ENCODE results near the gene RNF13. TPM values are rescaled to one million over a fixed set of nuclear protein-coding genes. Genes with fewer than 3 reads are reported as not detected.

Gene RNF13
- total and polyA plus RNA-seq, 2 of the 4 experiments (the other 2 are of a cell fraction), result 12.8 to 29.8 TPM

DNA sequence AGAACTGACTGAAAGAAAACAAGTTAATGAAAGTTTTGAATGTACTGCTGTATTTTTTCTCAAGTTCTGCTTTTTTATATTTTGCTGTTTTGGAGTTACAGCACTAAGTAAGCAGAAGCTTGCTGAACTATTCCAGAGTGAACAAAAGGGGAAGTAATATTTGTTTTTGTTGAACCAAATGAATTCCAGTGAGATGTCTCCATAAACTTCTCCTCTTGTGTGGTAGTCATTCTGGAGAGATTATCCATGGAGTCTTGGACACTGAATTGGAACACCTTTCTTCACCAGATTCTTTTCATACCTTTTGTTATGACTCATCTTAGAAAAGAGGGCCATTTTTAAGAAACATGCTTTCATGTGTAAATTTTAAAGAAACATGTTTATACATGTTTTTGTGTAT is 29.4 kb upstream of the RNF13 start:
- CTCF ChIA-PET, result interaction anchor here (0.6 to 1.0 kb wide), 3 partner anchors 12 to 27 kb away, joined by 3 to 4 read pairs (median 3); no protein-coding TSS in a partner anchor

More for the DNA sequence above, 29.4 kb upstream of the RNF13 start:
- Histone ChIP-seq H3K56ac (ENCODE audit: extremely low read depth, insufficient read depth, low read length) (no peak overlapping the region), H2BK5ac (ENCODE audit: low read depth, low read length, poor library complexity, severe bottlenecking) (peak overlapping the region; percentile 96), H3K4ac (ENCODE audit: low read depth, low read length) (no peak overlapping the region), H2BK120ac (ENCODE audit: low read depth, low read length) (no peak overlapping the region), H2AK5ac (ENCODE audit: low read depth, low read length) (no peak overlapping the region), H3K4me2 (ENCODE audit: low read depth, low read length) (peak overlapping the region; percentile 20; the same call in 1 of the 2 replicates), H3K4me3 (ENCODE audit: insufficient read depth, low read depth, low read length) (no peak overlapping the region), H4K20me1 (ENCODE audit: insufficient read depth, low read length) (no peaks in the 10 kb centered on the region), H3K27ac (ENCODE audit: insufficient read depth, low read length) (no peak overlapping the region; the same call in 1 of the 2 replicates), H2AK9ac (replicated peaks; ENCODE audit: low read depth, low read length, poor library complexity) (no peak overlapping the region), H3K79me1 (ENCODE audit: low read depth in 1 of 2, low read length in 2 of 2) (peaks cover 0 to 3% of the 10 kb centered on the region in 2 experiments; a peak in 1 of 4 replicates), H4K91ac (ENCODE audit: insufficient read depth, low read depth, low read length) (no peak overlapping the region), H3K4me1 (ENCODE audit: control insufficient read depth, insufficient read depth, low read length) (peaks cover 4% of the 10 kb centered on the region), H3K36me3 (ENCODE audit: control insufficient read depth, insufficient read depth, low read length) (no peaks in the 10 kb centered on the region), H3K18ac (ENCODE audit: low read depth, low read length) (no peak overlapping the region), H3K9ac (ENCODE audit: low read depth, low read length) (no peak overlapping the region), H2BK20ac (ENCODE audit: low read depth, low read length) (no peak overlapping the region), H3K23ac (ENCODE audit: low read depth, low read length) (no peak overlapping the region), H4K5ac (ENCODE audit: low read depth, low read length) (no peak overlapping the region), H3K9me1 (ENCODE audit: insufficient read depth, low read length) (peaks cover 10% of the 10 kb centered on the region), H4K8ac (ENCODE audit: low read depth in 2 of 2, low read length in 2 of 2) (peak overlapping the region in 1 of 2 experiments; percentile 93; a peak in 1 of 4 replicates), H2AFZ (replicated peaks; ENCODE audit: low read length, poor library complexity) (no peak overlapping the region), H3K27me3 (ENCODE audit: control insufficient read depth, insufficient read depth, low read length) (no peaks in the 10 kb centered on the region), H2BK15ac (ENCODE audit: low read depth, low read length) (no peak overlapping the region), H3K9me3 (ENCODE audit: control insufficient read depth, insufficient read depth, low read length) (no peaks in the 10 kb centered on the region), H3K14ac (replicated peaks; ENCODE audit: low read depth, low read length) (no peak overlapping the region)
- in situ Hi-C loops (cut with MboI; ENCODE audit: low sequenced_read_pairs) (no loop called here), dilution Hi-C loops (cut with HindIII; ENCODE audit: low sequenced_read_pairs, unreplicated experiment) (no loop called here), intact Hi-C loops (cut with micrococcal nuclease) (no loop called here)
- no TSS peak for BruUV-seq (replicated peaks)
- POLR2A ChIA-PET (ENCODE audit: unreplicated experiment), result interaction anchor here (0.5 kb wide), 1 partner anchor 511 kb away, joined by 7 read pairs; no protein-coding TSS in a partner anchor
- DNase-seq, result peak; percentile 87
- TF ChIP-seq POLR2A (IDR thresholded peaks at IDR 0.05; ENCODE audit: low read depth, low read length) (no peak), RFX5 (IDR thresholded peaks at IDR 0.05; ENCODE audit: low read depth, low read length) (no peak), BHLHE40 (IDR thresholded peaks at IDR 0.05; ENCODE audit: low read depth, low read length) (no peak), MAFK (IDR thresholded peaks at IDR 0.05; ENCODE audit: low read depth, low read length) (no peak), MAZ (IDR thresholded peaks at IDR 0.05; ENCODE audit: borderline replicate concordance, low read depth, low read length) (no peak), RCOR1 (IDR thresholded peaks at IDR 0.05; ENCODE audit: insufficient replicate concordance, low read length) (no peak)
- TF ChIP-seq, protein P1, sequence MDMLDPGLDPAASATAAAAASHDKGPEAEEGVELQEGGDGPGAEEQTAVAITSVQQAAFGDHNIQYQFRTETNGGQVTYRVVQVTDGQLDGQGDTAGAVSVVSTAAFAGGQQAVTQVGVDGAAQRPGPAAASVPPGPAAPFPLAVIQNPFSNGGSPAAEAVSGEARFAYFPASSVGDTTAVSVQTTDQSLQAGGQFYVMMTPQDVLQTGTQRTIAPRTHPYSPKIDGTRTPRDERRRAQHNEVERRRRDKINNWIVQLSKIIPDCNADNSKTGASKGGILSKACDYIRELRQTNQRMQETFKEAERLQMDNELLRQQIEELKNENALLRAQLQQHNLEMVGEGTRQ (IDR thresholded peaks at IDR 0.05; ENCODE audit: low read depth, low read length), result no peak
- ATAC-seq (ENCODE audit: low read depth), result peak; percentile 93

Data from IMR-90 (cell line).